HG03280 (cell line): Measurements from ENCODE around the gene E2F7.

Source experiments
- ATAC-seq: cut with Tn5 transposase; IDR thresholded peaks from one replicate; pipeline ENCODE4 v1.9.1; 2021; ENCODE audit warnings: mild to moderate bottlenecking, moderate library complexity; ENCODE audit not compliant: unreplicated experiment

The E2F7 gene

DNA sequence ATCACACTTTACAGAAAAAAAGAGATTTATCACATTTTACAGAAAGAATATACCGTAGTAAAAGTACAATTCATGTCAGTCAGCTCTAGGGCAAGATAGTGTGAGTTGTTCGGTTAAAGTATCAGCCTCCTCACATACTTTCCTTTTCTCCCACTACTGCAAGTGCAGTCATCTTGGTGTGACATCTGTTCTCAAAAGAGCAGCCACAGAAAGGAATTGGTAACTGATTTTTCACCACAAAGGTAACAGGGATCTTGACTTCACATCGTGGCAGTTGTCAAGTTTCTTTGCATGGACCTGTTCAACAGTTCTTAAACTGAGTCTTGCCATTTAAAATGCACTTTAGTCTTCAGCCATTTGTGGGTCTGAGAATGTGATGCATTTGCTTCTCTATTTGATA is 5.0 kb upstream of the E2F7 start:
- ATAC-seq: peak; percentile 55

DNA sequence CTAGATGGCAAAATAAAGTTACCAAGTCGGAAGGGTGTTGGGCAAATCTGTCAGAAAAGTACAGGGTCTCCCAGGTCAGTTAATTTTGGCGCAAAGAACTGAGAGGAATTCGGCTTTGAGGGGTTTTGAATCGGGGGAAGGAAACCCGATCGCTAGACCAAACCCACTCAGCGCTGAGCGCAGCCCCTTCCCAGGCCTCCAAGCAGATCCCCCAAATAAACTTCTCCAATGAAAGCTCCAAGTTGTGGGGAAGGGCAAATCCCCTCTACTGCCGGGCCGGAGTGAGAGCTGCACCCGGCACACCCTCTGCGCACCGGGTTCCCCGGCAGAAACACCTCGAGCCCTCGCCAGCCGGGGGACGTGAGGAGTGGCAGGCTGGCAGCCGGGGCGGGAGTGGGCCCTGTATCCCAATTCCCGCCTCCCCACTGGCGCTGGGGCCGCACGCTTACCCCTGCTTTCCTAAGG is 441 bp downstream of the E2F7 start:
- ATAC-seq: peak; percentile 12

DNA sequence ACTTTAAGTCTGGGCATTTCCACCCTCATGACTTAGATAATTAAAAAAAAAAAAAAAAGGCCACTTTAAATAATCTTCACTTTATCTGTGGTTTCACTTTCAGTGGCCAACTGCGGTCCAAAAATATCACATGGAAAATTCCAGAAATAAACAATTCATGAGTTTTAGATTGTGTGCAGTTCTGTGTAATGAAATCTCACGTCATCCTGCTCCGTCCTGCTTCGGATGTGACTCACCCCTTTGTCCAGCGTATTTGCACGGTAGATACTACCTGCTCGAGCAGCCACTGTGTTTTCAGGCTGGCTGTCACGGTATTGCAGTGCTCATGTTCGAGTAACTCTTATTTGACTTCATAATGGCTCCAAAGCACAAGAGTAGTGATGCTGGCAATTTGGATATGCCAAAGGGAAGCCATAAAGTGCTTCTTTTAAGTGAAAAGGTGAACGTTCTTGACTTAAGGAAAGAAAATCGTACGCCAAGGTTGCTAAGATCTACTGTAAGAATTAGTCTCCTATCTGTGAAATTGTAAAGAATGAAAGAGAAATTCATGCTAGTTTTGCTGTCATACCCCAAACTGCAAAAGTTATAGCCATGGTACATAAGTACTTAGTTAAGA is 2.4 kb downstream of the E2F7 start:
- ATAC-seq: peak; percentile 46

DNA sequence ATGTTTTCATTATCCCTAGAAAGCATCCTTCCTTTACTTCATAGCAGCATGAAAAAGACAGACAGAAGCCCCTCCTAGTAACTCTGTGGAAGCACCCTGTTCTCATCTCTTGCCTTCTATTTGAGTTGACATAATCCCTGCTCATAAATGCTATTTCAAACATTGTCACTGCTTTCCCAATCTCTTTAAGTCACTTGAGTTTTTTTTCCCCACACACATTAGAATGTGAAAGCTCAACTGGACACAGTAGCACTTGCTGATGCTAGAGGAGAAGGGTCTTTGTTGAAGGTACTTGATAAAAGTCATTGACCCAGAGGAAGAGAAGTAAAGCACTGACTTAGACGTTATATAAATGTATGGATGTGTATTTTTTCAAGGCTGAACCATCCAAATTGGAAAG is 3.0 kb downstream of the E2F7 start:
- ATAC-seq: no peak

DNA sequence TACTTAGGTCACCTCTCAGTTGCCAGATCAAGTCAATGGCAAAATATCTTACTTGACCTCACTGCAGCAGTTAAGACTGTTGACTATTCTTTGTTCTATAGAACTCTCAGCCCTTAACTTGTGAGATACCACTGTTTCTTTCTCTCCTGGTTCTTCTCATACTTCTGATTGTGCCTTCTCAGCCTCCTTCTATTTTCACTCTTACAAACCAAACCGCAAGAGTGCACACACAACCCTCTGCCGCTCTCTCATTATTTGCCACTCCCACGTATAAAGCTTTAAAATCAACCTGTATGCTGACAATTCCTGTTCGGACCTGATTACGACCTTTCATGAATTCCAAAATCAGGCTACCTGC is 4.5 kb downstream of the E2F7 start:
- peak; percentile 29 for ATAC-seq

DNA sequence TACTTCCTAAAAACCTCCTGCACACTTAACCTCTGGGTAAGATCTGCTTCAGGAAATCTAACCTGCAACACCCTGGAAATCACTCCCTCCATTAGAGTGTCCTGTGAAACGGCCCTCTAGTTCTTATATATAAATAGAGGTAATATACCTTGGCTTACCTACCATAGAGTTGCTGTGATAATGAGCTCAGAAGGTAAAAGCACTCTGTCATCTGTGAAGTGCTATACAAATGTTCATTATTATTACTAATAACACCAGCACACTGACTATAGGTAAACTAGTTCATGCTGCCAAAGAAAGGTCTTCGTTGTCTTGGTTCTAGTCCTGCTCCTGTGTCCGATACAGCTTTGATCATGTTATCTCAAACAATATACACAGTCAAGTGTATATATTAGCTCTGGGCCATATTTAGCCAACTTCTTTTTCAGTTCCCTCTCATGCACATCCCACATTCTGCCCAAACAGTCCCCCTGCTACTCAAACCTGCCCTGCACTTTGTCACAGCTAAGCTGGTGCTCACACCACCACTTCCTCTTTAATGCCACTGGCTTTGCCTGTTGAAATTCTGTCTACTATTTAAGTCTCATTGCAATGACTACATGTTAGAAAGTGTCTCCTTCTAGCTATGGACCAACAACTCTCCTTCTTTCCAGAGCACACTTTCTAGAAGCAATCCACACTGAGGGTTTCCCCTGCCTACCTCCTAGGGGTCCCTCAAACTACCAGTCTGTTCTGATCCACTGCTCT is 5.1 kb downstream of the E2F7 start:
- peak; percentile 60 for ATAC-seq

DNA sequence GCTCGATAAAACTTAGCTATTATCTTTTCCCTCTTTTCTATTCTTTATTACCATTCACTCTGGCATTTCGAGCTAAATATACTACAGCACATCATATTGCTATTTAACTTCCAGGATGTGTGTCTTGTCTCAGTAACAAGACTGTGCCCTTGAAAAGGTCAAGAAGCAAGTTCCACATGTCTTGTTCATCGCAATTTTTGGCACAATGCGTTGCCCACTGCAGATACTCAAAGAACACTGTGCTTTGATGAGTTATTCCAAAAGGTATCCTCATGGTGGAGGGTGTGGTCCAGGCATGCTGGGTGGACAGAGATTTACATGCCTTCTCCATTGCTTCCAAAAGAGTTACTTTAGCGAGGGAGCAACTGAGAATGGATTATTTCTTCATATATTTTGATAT is 6.6 kb downstream of the E2F7 start:
- ATAC-seq: no peak

DNA sequence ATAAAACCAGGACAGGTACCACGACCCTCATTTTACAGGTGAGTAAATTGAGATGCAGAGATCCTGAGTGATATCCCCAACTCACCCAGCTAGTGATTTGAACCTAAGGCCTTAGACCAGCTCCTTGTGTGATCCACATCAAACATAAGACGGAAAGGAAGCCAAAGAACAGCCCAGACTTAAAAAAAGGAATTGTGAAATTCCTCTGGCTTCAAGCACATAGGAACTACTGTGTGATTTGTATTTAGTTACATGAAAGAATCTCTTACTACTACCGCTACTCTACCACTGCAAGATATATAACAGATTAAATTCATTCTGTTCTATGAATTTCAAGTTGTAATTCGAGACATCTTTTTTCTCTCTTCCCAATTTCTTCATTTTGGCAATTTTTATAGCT is 10.5 kb downstream of the E2F7 start:
- no peak for ATAC-seq

DNA sequence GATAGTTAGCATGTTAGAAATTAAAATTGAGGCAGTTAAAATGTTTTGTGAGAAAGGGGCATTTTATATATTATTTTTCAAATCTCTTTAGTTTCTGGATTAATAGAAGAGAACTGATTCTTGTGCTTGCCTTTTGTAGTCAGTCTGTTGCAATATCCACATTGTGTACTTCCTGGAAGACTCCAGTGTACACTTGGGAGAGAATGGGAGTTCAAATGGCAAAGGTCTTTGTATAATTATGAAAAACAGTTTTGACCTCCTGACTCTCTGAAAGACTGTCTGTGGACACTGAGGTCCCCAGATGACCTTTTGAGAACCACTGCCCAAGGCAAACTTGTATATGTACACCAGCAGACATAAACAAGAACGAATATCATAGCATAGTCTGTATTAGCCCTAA is 12.1 kb downstream of the E2F7 start:
- ATAC-seq: no peak

DNA sequence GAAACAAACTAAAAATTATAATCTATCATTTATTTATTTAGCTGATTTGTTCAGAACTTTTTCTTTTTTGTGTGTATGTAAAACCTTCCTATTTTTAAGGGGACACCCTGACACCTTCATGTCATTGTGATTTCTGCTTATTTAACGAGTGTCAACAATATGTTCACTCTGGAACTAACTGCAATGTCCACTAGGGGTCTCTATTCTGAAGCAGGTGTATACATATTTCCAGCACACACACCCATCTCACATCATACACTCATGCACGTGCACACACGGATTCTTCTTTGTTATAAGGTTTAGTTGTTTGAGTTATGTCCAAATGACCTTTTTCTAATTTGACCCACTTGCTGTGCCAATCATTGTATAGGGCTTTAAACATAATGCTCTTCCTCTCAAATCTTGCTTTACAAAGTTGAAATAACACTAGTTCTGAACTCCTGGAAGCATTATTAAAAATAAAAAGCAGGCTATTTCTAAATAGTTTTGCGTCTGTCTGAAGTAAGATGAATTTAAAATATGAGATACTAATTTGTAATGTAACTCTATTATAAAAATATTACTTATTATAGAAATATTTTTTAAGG is 15.5 kb downstream of the E2F7 start:
- peak; percentile 97 for ATAC-seq

DNA sequence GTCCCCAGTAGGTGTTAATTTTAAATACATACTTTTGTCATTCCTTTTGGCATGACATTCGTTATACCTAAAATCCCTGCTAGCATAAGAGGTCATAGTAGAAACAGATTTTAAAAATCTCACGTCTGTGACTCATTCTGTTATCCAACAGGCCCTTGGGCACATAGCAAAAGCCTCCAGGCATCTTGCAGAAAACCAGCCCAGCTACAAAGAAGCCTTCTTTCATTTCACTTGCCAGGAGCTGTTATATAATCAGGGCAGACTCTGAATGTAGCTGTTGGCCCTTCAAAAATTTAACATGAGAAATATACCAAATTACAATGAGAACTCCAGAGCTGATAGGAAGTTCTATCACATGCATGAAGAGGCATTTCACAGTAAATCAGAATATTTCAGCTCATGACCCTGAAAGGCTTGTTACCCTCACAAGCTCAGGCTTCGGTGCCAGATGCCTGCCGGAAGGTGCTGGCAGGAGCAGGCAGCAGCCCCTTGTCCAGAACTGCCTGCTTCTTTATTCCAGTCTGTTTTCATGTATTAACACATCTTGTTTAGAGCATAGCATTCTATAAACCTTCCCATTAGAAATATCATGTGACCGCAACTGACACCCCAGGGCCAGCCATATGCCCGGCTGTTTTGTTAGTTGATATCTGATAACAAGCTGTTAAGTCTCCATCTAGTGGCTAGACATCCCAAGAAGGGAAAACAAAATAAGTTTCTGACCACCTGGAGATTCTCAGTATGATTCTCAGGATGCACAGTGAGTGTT is 17.8 kb downstream of the E2F7 start:
- no peak for ATAC-seq

DNA sequence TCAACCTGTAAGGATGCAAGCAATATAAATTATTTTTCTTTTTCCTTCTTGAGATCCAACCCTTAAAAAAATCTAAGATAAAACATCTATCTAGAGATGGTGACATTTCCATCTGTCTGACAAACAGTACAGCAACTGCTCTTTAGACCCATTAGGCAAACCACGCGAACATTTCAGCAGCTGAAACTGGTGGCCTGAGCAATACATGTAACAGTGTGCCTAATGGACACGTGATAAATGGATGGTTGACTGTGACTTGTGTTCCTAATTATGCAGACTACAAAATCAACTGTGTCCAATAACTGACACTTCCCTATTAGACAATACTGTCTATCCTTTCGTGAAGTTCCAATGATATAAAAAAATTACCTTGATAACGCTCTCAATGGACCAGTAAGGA is 18.9 kb downstream of the E2F7 start:
- ATAC-seq: no peak

DNA sequence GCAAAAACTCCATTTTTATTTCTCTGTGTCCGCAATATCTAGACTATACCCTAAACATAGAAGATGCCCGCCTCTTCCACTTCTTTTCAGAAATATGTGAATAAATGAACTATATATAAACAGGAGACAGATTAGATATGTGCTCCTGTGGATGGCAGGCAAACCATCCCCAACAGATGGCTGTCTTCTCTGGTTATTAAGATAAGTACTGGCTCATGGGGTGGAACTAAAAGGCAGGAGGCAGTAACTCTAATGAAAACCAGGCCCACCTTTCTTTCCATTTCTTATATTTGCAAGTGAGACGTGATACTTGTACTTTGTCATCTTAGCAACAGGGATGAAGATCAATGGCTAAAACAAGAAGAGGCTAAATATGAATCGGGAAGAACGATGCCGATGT is 20.2 kb downstream of the E2F7 start:
- ATAC-seq: no peak

DNA sequence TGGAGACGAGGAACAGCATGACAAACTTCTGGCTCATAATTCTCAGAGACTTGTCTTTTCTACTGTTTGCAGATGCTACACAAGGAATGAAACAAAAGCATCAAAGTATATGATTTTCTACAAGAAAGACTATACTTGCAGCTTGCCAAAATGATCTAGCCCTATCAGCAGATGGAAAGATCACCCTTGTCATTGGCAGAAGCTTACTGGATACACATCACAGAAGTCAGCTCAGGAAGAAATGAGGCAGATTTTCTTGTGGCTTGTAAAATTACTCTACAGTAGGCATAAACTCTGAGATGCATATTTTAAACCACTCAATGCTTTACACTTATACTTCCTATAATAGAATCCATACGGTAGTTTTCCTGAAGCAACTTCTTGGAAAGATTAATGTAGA is 20.6 kb downstream of the E2F7 start:
- ATAC-seq: no peak

DNA sequence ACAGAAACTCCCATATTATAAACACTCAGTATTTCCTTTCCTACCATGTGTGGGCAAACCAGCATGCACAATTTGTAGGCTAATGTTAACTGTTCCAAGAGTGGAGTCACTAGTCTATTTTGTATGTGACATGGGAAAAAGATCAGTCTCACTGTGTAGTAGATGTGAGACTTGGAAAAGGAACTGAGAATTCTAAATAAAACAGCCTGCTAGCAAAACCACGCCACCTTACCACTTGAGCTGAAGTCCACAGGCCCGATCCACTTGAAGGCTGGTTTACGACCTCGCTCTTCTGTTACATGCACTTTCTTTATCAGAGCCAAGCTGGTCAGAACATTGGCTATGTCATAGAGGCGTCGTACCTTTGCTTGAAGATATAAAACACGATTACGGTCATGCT is 22.5 kb downstream of the E2F7 start:
- ATAC-seq: no peak

DNA sequence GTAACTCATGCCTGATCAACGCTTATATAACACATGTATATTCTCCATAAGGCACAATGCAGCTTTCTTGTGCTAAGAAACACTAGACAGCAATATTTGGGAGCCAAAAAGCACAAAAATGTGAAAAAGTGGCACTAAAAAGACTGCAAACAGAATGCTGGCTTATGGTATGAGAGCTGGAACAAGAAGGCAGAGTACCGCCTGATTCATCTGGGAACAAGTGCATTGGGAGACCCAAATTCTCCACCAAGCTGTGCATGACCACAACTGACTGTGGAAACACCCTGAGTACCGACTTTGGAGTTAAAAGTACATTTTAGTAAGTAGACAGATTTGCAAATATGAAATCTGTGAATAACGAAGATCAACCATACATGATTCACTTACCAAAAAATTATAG is 25.1 kb downstream of the E2F7 start:
- no peak for ATAC-seq

DNA sequence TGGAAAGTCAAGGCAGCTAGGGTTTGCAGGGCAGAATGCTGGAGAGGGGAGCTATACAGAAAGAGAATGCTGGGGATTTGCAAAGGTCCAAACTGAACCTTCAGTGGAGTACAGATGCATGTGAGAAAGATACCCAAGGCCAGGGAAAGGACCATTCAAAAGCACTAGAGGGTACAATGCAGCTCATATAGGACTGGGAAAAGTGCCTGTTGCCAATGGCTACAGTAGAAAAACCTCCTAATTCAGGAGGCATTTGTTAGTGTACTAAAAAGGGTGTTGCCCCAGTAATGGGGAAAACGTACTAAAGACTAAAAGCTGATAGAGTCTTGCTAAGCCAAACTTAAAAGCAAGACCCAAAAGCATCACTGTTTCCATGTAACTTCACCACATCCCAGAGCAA is 30.1 kb downstream of the E2F7 start:
- ATAC-seq: no peak

DNA sequence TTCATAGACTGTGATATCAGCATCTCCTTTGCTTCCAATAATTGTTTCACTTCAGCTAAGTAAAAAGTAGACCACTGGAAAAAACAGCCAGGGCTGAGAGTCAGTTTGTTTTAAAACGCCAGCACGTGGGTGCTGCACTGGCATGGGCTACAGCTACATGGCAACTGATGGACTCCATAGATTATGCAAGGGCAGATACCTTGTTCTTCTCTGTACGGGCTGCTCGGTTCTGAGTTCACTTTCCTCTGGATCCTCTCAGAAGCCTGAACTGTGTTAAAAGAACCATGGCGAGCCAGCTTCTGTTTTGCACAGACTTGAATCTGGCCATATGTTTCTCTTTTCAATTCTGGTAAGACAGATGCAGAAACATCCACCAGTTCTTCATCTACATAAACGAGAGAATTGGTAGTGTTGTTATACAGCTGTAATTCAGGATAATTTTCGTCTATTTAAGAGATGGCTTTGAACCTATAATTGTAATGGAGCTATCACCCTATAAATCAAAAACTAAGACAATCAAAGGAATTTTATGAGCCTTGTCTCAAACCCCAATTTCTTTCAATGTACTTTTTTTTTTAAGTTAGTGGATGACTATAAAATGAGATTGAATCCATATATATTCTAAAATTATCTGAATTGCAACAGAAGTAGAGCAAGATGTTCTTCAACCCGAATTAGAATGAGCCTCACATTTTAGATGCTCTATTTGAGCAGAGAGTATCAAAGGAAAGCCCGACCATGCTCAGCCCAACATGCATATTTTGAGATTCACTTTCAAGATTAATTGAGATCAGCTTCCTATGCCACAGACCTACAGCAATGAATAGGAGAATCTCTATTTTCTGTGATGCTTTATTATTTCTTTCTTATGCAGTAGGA is 31.5 kb downstream of the E2F7 start:
- ATAC-seq: no peak

DNA sequence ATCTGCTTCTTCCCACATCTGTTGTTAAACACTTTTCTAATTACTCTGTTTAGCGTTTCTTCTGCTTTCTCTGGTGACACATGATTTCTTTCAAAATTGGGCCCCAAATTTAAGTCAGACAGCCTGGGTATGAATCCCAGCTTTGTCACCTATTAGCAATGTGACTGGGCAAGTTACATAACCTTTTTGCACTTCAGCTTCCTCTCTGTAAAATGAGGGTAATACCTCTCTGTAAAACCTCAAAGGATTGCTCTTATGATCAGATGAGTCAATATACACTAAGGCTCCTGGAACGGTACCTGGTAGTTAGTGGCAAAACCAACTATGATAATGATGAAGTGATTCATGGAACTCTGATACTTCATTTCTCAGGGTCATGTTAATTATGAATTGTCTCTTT is 33.0 kb downstream of the E2F7 start:
- ATAC-seq: peak; percentile 33

DNA sequence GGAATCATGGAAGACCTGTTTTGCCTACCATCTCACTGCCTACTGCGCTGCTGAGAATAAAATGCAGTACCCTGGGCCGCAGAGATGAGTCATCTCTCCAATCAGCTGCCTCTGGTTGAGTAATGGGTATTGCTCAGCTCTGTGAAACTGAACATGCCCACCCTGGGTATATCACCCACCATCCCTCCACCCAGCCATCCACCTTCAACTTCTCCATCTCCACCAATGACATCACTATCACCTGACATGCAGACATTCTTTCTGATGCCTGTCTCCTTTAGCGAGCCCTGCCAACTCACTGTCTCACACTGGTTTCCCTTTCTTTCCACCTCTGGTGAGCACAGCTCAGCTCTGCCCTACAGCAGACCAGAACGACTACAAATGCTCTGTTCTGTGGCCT is 33.6 kb downstream of the E2F7 start:
- peak; percentile 68 for ATAC-seq
